ENCODE data around the gene S100A5. TPM values are rescaled to one million over a fixed set of nuclear protein-coding genes. Genes with fewer than 3 reads are reported as not detected.

Gene S100A5
- total and polyA plus RNA-seq, 10 of the 15 experiments (the other 5 are each of a cell fraction or from before 2014, with no cell fraction given), result 0.47 to 0.75 (median 0.56) TPM; not detected in 6

DNA sequence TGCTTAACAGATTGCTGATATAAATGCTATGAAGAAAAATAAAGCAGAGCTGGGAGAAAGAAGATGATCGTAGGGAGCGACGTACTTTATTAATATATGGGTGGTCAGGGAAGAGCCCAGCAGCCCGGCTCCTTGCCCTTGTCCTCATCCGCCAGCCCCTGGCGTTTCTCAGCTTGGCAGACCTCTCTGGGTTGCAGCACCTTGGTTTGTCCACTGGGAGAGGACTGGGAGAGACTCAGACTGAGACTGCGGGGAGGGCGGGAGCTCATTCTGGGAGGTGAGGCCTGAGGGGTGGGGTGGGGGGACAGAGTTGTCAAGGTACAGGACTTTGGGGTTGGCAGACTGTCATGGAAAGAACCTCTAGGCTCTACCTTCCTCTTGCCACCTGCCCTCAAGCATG lies 11.6 kb upstream of the S100A5 start:
- H3K4me1 ChIP-seq (ENCODE audit: control insufficient read depth, insufficient read depth, low read length), result no peaks in the 10 kb centered on the region
- RAD21 ChIA-PET (ENCODE audit: unreplicated experiment), result interaction anchor here (1.1 kb wide), 2 partner anchors 10 to 12 kb away, joined by 3 read pairs; partner anchors contain the start of gene S100A5
- H4K20me1 ChIP-seq (ENCODE audit: control insufficient read depth, insufficient read depth), result no peaks in the 10 kb centered on the region
- in situ Hi-C loops (cut with MboI), result no loop called here
- ATAC-seq, result 0 out of 3 replicates have a peak, but pooled peaks have one; percentile 23
- CTCF ChIA-PET, result interaction anchor here (0.7 to 3.4 kb wide), 4 partner anchors 9 to 200 kb away, joined by 3 to 27 read pairs (median 8); no protein-coding TSS in a partner anchor
- intact Hi-C loops (cut with micrococcal nuclease; ENCODE audit: unreplicated experiment), result no loop called here
- DNase-seq (ENCODE audit: low read depth, low spot score), result no peak
- no peaks in the 10 kb centered on the region for H3K9me3 ChIP-seq (replicated peaks; ENCODE audit: control insufficient read depth, insufficient read depth, low read length)
- no peaks in the 10 kb centered on the region for H3K36me3 ChIP-seq (ENCODE audit: control insufficient read depth in 2 of 2, insufficient read depth in 2 of 2, low read length in 1 of 2)
- no peaks in the 10 kb centered on the region for H3K79me2 ChIP-seq (ENCODE audit: control insufficient read depth, insufficient read depth, low read length)
- SMC1A ChIA-PET (ENCODE audit: uncharacterized antibody, unreplicated experiment), result interaction anchor here (1.1 to 2.5 kb wide), 4 partner anchors 8 to 17 kb away, joined by 3 to 15 read pairs (median 7); partner anchors contain the start of genes S100A2 and S100A6
- BruUV-seq (replicated peaks), result no TSS peak
- POLR2A ChIA-PET, result interaction anchor here (0.6 kb wide), 2 partner anchors 47 to 856 kb away, joined by 5 to 6 read pairs; no protein-coding TSS in a partner anchor
- H3K27ac ChIP-seq (ENCODE audit: control insufficient read depth, insufficient read depth), result no peak overlapping the region
- no peaks in the 10 kb centered on the region for H3K27me3 ChIP-seq (replicated peaks in 1 of 2; ENCODE audit: control insufficient read depth in 2 of 2, insufficient read depth in 2 of 2, low read length in 1 of 2)
- TF ChIP-seq, protein P1, sequence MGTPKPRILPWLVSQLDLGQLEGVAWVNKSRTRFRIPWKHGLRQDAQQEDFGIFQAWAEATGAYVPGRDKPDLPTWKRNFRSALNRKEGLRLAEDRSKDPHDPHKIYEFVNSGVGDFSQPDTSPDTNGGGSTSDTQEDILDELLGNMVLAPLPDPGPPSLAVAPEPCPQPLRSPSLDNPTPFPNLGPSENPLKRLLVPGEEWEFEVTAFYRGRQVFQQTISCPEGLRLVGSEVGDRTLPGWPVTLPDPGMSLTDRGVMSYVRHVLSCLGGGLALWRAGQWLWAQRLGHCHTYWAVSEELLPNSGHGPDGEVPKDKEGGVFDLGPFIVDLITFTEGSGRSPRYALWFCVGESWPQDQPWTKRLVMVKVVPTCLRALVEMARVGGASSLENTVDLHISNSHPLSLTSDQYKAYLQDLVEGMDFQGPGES (IDR thresholded peaks at IDR 0.05), result no peak
- TF ChIP-seq ZBTB4 (CRISPR knock-in tag; IDR thresholded peaks at IDR 0.05) (no peak), KAT2A (conservative IDR thresholded peaks at IDR 0.05; ENCODE audit: control insufficient read depth, low read depth, low read length) (no peak), POLR2AphosphoS5 (IDR thresholded peaks at IDR 0.05; ENCODE audit: low read length) (no peak), CREB1 (IDR thresholded peaks at IDR 0.05; ENCODE audit: low read depth) (no peak), DPF2 (IDR thresholded peaks at IDR 0.05) (no peak), NFYB (IDR thresholded peaks at IDR 0.05; ENCODE audit: insufficient read depth, low read depth, low read length) (no peak), NR2C1 (IDR thresholded peaks at IDR 0.05) (no peak), SMC3 (IDR thresholded peaks at IDR 0.05; ENCODE audit: borderline replicate concordance, low read length) (no peak), POLR2AphosphoS2 (IDR thresholded peaks at IDR 0.05; ENCODE audit: low read depth, low read length) (no peak), TAF1 (IDR thresholded peaks at IDR 0.05; ENCODE audit: borderline replicate concordance, low read depth, low read length) (no peak), BHLHE40 (IDR thresholded peaks at IDR 0.05; ENCODE audit: borderline replicate concordance in 1 of 2, low read depth in 2 of 2, low read length in 1 of 2) (no peak)
- no peak overlapping the region for H3K9ac ChIP-seq (ENCODE audit: control insufficient read depth, insufficient read depth, low read length)
- FAIRE-seq, result no peak
- H3K4me3 ChIP-seq, result no peak overlapping the region
- H3K4me2 ChIP-seq (ENCODE audit: control insufficient read depth, insufficient read depth), result no peak overlapping the region
- H2AFZ ChIP-seq (ENCODE audit: control insufficient read depth, low read depth, low read length), result no peak overlapping the region
- WGBS (ENCODE audit: insufficient coverage, insufficient replicate concordance, low lambda C conversion rate, missing lambda C conversion rate), result 66% methylated on average over 8 of the region's 8 CpGs

All from GM12878 (cell line).